ENCODE results near the gene GFER.
"Not testable (repeated sequence)": the region's sequence is repeated elsewhere in the genome, so short reads cannot be mapped to it uniquely, and the experiment has no call there.

The GFER gene

GRCh38 chr16:1946495-1947368 is 37.3 kb upstream of the GFER start:
- TF ChIP-seq CTCF (IDR thresholded peaks at IDR 0.05; ENCODE audit: control insufficient read depth, insufficient read depth, low read depth, low read length, missing control alignments) = no peak
- no peak for DNase-seq (ENCODE audit: low read depth)

GRCh38 chr16:1947369-1947670 is 36.7 kb upstream of the GFER start:
- H3K4me3 ChIP-seq (ENCODE audit: control insufficient read depth, low read depth, low read length) = no peak overlapping the region
- TF ChIP-seq CTCF (IDR thresholded peaks at IDR 0.05; ENCODE audit: control insufficient read depth, insufficient read depth, low read depth, low read length, missing control alignments) = no peak
- no peak for DNase-seq (ENCODE audit: low read depth)

More at GRCh38 chr16:1946495-1947368, 37.3 kb upstream of the GFER start:
- H3K4me3 ChIP-seq (ENCODE audit: control insufficient read depth, low read depth, low read length) = no peak overlapping the region

- DNase-seq (ENCODE audit: low read depth) = no peak
- no peak overlapping the region for H3K4me3 ChIP-seq (ENCODE audit: control insufficient read depth, low read depth, low read length)
- no peak for TF ChIP-seq CTCF (IDR thresholded peaks at IDR 0.05; ENCODE audit: control insufficient read depth, insufficient read depth, low read depth, low read length, missing control alignments)
These were observed 34.5 kb upstream of the GFER start for GRCh38 chr16:1949507-1949906.

- no peak for TF ChIP-seq CTCF (IDR thresholded peaks at IDR 0.05; ENCODE audit: control insufficient read depth, insufficient read depth, low read depth, low read length, missing control alignments)
- no peak overlapping the region for H3K4me3 ChIP-seq (ENCODE audit: control insufficient read depth, low read depth, low read length)
- DNase-seq (ENCODE audit: low read depth) = no peak
These were observed 33.9 kb upstream of the GFER start for GRCh38 chr16:1950047-1950446.

- TF ChIP-seq CTCF (IDR thresholded peaks at IDR 0.05; ENCODE audit: control insufficient read depth, insufficient read depth, low read depth, low read length, missing control alignments) = no peak
- no peak overlapping the region for H3K4me3 ChIP-seq (ENCODE audit: control insufficient read depth, low read depth, low read length)
- DNase-seq (ENCODE audit: low read depth) = no peak
These were observed 33.4 kb upstream of the GFER start for GRCh38 chr16:1950559-1950958.

- no peak overlapping the region for H3K4me3 ChIP-seq (ENCODE audit: control insufficient read depth, low read depth, low read length)
- DNase-seq (ENCODE audit: low read depth) = no peak
- no peak for TF ChIP-seq CTCF (IDR thresholded peaks at IDR 0.05; ENCODE audit: control insufficient read depth, insufficient read depth, low read depth, low read length, missing control alignments)
These were observed 30.3 kb upstream of the GFER start for GRCh38 chr16:1953734-1954133.

GRCh38 chr16:1957434-1958142 is 26.4 kb upstream of the GFER start:
- DNase-seq (ENCODE audit: low read depth); H3K4me3 ChIP-seq (ENCODE audit: control insufficient read depth, low read depth, low read length): not testable (repeated sequence)

GRCh38 chr16:1958143-1958491 is 25.9 kb upstream of the GFER start:
- not testable (repeated sequence) for DNase-seq (ENCODE audit: low read depth); H3K4me3 ChIP-seq (ENCODE audit: control insufficient read depth, low read depth, low read length)
